ENCODE data around the gene APLP2.
"Not testable (repeated sequence)": the region's sequence is repeated elsewhere in the genome, so short reads cannot be mapped to it uniquely, and the experiment has no call there.

DNA sequence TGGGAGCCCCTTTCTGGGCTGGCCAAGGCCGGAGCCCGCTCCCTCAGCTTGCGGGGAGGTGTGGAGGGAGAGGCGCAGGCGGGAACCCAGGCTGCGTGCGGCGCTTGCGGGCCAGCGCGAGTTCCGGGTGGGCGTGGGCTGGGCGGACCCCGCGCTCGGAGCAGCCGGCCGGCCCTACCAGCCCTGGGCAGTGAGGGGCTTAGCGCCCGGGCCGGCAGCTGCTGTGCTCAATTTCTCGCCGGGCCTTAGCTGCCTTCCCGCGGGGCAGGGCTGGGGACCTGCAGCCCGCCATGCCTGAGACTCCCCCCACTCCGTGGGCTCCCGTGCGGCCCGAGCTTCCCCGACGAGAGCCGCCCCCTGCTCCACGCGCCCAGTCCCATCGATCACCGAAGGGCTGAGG lies 48.1 kb upstream of the APLP2 start:
- TF ChIP-seq, protein P1, sequence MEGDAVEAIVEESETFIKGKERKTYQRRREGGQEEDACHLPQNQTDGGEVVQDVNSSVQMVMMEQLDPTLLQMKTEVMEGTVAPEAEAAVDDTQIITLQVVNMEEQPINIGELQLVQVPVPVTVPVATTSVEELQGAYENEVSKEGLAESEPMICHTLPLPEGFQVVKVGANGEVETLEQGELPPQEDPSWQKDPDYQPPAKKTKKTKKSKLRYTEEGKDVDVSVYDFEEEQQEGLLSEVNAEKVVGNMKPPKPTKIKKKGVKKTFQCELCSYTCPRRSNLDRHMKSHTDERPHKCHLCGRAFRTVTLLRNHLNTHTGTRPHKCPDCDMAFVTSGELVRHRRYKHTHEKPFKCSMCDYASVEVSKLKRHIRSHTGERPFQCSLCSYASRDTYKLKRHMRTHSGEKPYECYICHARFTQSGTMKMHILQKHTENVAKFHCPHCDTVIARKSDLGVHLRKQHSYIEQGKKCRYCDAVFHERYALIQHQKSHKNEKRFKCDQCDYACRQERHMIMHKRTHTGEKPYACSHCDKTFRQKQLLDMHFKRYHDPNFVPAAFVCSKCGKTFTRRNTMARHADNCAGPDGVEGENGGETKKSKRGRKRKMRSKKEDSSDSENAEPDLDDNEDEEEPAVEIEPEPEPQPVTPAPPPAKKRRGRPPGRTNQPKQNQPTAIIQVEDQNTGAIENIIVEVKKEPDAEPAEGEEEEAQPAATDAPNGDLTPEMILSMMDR (IDR thresholded peaks at IDR 0.05; ENCODE audit: low read depth, low read length): not testable (repeated sequence)
- not testable (repeated sequence) for TF ChIP-seq EZH2phosphoT487 (IDR thresholded peaks at IDR 0.05; ENCODE audit: low read depth)

Data from OCI-LY3 (cell line).